Prostate gland (tissue), 2 donors: ENCODE data around the gene ANKMY1.

Experiments
- POLR2A ChIP-seq: fragments of 450-650 bp; IDR thresholded peaks from one replicate; pipeline ENCODE4 v1.6.1; 2016; ENCODE audit warnings: antibody characterized with exemption, mild to moderate bottlenecking
- POLR2AphosphoS5 ChIP-seq: sonication (generic); formaldehyde crosslinking; IDR thresholded peaks from one replicate; pipeline ENCODE4 v1.6.1; 2017; ENCODE audit warnings: antibody characterized with exemption
- TF ChIP-seq, protein P1 (sequence below), 4 experiments: fragments of 200-600 bp in 2 of 4; fragments of 450-650 bp in 2 of 4; sonication (generic) in 2 of 4; IDR thresholded peaks; 1 replicate in 3 of 4; 2 replicates in 1 of 4; pipeline ENCODE4 v1.5.1; 2016 to 2019; ENCODE audit warnings: antibody characterized with exemption in 4 of 4, mild to moderate bottlenecking in 2 of 4, moderate library complexity in 2 of 4

DNA sequence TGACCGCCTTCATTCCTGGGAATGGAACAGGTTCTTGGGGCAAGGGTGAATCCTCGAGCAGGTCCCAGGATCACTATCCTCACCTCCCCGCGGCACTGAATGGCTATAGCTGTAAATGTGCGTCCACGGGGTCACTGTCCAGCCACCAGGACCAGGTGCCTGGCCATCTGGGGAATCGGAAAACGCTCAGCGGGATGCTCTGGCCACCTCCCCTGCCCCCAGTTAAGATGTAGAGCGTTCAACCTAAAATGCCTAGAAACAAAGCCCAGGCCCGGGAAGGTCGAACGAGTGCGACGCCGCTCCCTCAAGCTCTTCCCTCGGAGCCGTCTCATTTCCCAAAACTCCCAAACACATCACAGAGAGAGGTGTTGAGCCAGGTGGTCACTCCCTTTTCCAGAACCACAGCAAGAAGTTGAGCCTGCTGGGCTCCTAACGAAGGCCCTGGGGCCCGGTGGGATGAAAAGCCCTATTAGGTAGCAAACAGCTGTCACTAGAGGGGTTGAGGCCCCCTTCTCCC, 28.0 kb upstream of the ANKMY1 start:
- TF ChIP-seq POLR2A (no peak), POLR2AphosphoS5 (no peak)
- TF ChIP-seq, protein P1, sequence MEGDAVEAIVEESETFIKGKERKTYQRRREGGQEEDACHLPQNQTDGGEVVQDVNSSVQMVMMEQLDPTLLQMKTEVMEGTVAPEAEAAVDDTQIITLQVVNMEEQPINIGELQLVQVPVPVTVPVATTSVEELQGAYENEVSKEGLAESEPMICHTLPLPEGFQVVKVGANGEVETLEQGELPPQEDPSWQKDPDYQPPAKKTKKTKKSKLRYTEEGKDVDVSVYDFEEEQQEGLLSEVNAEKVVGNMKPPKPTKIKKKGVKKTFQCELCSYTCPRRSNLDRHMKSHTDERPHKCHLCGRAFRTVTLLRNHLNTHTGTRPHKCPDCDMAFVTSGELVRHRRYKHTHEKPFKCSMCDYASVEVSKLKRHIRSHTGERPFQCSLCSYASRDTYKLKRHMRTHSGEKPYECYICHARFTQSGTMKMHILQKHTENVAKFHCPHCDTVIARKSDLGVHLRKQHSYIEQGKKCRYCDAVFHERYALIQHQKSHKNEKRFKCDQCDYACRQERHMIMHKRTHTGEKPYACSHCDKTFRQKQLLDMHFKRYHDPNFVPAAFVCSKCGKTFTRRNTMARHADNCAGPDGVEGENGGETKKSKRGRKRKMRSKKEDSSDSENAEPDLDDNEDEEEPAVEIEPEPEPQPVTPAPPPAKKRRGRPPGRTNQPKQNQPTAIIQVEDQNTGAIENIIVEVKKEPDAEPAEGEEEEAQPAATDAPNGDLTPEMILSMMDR (IDR thresholded peaks at IDR 0.05) = no peak
